Posterior vena cava (tissue), 2 donors: Measurements from ENCODE around the gene LGALS9. TPM values are rescaled to one million over a fixed set of nuclear protein-coding genes. Genes with fewer than 3 reads are reported as not detected.
"Not testable (repeated sequence)": the region's sequence is repeated elsewhere in the genome, so short reads cannot be mapped to it uniquely, and the experiment has no call there.

Source experiments
- DNase-seq: peaks from one replicate; pipeline ENCODE4 v3.0.0-alpha.2; 2020; ENCODE audit warnings: low spot score
- intact Hi-C, 2 donors: fragments of 100-400 bp; cut with DNase I; formaldehyde crosslinking; loops; one replicate each; pipeline versions ENCODE4 v1.14.1 to v1.14.2; 2022 to 2023
- total RNA-seq, 2 donors: library from RNA; stranded (reverse); fragmentation: NEBNext Ultra II Directional; extraction: Animal tissue kit (Norgen Biotek cat#: 25700); gene quantifications; one replicate each; pipeline ENCODE4 v1.2.1, GENCODE V29; 2021
- donor health status: DM: yes; HTN: yes; CAD: no.
- donor health status: DM: yes; HTN: yes; CAD: no.

LGALS9 gene
- total RNA-seq, 2 donors from 2014 or later, result 53.9 to 56.9 TPM

GRCh38 chr17:27645621-27646020, 14.6 kb downstream of the LGALS9 start:
- intact Hi-C loops, DNase-seq: not testable (repeated sequence)

DNA sequence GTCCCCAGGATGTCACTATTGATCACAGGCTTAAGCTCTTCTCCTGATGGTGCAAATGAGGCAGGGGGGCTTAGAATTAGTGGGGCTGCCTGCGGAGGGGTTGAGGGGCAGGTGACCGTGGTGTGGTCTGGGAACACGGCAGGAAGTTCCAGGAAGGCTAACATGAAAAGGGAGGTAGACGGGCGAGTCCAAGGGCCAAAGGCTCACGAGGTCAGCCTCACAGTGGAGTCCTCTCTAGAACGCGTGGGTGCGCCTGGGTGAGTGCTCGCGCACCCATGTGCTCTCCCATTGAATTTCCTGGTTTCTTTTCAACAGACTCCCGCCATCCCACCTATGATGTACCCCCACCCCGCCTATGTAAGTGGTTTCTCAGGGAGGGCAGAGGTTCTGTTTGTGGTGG, 15.2 kb downstream of the LGALS9 start:
- DNase-seq, result no peak
- intact Hi-C loops, result no loop called here

- DNase-seq, result no peak
- intact Hi-C loops, result loop anchor here in 1 of 2 donors (1.0 kb wide), 1 partner anchor 44 kb away; no protein-coding TSS in a partner anchor
Measured at GRCh38 chr17:27647765-27648164, 16.8 kb downstream of the LGALS9 start.

DNA sequence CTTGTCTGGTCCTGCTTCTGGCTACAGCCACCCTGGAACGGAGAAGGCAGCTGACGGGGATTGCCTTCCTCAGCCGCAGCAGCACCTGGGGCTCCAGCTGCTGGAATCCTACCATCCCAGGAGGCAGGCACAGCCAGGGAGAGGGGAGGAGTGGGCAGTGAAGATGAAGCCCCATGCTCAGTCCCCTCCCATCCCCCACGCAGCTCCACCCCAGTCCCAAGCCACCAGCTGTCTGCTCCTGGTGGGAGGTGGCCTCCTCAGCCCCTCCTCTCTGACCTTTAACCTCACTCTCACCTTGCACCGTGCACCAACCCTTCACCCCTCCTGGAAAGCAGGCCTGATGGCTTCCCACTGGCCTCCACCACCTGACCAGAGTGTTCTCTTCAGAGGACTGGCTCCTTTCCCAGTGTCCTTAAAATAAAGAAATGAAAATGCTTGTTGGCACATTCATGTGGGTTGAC, 18.2 kb downstream of the LGALS9 start:
- DNase-seq, intact Hi-C loops: not testable (repeated sequence)

DNA sequence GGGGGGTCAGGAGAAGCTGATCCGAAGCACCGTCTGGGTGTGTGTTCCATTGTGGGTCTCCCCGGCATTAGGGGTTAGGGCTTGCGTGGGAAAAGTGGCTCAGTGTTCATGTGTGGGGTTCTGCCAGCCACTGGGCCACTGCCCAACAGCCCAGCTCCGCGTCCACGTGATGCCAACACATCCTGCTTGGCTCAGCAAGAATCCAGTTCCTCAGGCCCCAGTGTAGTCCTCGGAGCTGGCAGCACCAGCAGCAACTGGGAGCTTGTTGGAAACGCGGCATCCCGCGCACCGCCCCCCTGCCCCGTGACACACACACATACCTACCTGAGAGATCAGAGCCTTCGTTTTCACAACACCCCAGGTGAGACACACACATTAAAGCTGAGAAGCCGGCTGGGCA, 18.9 kb downstream of the LGALS9 start:
- intact Hi-C loops, result loop anchor here (5.0 to 10.0 kb wide), 3 partner anchors 48 to 413 kb away; no protein-coding TSS in a partner anchor
- no peak for DNase-seq

DNA sequence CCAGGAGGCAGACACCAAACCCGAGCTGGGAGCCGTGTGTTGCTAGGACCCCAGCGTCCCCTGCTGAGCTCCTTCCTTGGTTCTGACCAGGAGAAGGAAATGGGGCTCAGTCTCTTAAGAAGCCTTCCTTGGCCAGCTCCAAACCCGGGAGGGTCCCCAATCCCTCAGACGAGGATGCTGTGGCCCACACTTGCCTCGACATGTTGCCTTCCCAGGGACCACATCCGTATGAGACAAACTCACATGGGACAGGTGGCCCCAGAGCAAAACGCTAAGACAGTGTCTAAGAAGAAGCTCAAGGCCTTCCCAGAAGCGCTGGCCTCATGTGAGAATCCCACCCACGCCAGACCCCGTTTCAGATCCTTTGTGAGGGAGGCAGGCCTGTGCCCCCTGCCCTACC, 19.8 kb downstream of the LGALS9 start:
- intact Hi-C loops, result loop anchor here (5.0 to 10.0 kb wide), 3 partner anchors 49 to 414 kb away; no protein-coding TSS in a partner anchor
- DNase-seq, result no peak

- intact Hi-C loops, result loop anchor here (5.0 to 10.0 kb wide), 3 partner anchors 49 to 414 kb away; no protein-coding TSS in a partner anchor
- peak; percentile 90 for DNase-seq
Measured at GRCh38 chr17:27651411-27652345, 20.7 kb downstream of the LGALS9 start.

DNA sequence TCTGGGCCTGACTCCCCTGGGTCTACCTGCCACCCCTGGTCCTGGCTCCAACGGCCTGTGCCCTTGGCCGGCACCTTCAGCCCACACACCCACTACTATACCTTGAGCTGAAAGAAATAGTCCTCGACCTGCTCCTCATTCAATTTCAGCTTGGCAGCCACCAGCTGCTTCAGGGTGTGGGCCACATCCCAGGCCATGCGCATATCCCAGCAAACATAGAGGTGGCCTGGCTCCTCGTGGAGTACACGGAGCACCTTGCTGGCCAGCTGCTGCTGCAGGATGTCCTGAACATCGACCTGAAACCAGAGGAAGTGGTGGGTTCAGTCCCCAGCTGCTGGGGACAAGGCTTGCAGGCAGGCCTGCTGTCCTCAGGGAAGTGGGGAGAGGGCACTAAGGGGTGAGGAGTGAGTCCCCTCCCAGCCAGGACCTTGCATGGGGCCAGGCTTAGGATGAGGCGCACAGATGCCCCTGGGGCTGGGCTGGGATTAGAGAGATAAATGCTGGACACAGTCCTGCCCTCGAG, 22.5 kb downstream of the LGALS9 start:
- intact Hi-C loops, result loop anchor here (5.0 to 10.0 kb wide), 3 partner anchors 51 to 416 kb away; no protein-coding TSS in a partner anchor
- not testable (repeated sequence) for DNase-seq

DNA sequence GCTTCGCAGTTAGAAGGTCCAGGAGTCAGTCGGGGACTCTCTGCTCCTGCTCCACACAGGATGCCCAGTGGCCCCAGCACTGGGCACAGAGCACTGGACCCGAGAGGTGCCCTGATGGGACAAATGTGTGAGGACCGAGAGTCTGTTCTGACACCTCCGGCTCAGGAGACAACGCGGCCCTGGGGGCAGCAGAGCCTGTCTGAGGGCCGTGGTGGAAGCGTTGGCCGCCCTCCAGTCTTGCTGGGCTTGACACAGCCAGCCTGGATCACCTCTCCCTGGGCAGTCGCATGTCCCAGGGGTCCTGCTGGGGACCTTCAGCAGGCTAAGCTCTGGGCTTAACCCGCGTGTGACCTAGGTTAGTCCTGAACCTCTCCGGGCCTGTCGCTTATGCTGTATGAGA, 23.1 kb downstream of the LGALS9 start:
- no peak for DNase-seq
- intact Hi-C loops, result loop anchor here (5.0 to 10.0 kb wide), 3 partner anchors 52 to 417 kb away; no protein-coding TSS in a partner anchor

DNA sequence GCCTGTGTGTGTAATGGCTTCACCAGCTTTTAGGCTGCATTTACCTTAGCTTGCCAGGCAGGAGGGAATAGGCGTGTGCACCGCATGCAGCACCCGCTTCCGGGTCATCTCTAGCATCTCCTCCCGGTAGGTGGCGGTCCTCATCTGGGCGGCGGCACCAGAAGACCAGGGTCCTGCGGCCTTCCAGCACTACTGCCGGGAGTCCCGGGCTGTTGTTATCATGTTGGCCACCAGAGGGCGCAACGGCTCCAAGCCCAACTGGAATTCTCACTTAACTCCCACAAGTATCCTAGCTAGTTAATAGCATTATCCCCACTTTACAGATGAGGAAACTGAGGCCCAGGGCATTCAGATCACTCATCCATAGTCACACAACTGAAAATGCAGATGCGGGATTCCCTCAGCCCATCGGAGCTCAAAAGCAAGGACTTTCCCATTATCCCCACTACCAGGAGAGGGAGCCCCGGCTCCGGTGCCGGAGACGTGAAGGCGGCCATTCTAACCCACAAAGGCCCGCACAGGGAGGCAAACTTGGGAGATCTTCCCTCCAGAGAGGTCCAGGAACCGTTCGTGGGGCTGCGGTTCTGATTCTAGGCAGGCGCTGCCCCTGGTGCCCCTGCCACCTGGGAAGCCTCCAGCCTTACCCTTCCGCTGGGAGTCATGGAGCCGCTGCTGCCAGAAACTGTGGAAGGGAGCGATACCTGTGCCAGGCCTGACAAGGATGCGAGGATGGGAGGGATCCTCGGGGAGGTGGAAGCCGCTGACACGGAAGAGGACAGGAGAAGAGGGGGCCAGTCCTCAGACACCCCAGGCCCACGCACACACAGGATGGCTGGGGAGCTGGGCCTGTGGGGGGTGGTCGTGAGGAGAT, 23.9 kb downstream of the LGALS9 start:
- intact Hi-C loops, result loop anchor here (5.0 to 10.0 kb wide), 4 partner anchors 53 to 418 kb away; no protein-coding TSS in a partner anchor
- peak; percentile 92 for DNase-seq

DNA sequence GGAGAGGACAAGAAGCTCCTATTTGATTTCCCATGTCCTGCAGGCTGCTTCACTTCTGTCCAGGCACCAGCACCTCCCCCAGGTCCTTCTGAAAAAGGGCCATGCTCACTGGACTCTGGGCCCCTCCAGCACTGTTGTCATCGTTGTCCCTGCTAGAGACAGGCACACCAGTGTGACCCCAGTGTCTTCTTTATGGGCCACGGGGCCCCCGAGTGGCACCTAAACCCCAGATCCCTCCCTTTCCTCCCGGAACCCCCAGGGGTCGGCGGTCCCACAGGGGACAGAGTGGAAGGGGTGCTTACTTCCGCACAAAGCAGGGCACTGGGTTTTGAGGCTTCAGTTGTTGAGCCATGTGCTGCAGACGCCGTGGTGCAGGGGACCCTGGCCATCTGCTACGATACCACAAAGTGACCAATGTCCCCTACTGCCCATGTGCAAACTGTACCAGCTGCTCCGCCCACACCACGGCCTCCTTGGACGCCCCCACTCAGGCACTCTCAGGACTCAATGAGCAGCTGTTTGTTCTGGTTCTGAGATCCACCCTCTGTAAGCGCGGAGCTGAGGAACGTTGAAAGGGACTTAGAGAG, 24.6 kb downstream of the LGALS9 start:
- peak; percentile 77 for DNase-seq
- intact Hi-C loops, result loop anchor here in 1 of 2 donors (5.0 to 10.0 kb wide), 2 partner anchors 97 to 219 kb away; no protein-coding TSS in a partner anchor

DNA sequence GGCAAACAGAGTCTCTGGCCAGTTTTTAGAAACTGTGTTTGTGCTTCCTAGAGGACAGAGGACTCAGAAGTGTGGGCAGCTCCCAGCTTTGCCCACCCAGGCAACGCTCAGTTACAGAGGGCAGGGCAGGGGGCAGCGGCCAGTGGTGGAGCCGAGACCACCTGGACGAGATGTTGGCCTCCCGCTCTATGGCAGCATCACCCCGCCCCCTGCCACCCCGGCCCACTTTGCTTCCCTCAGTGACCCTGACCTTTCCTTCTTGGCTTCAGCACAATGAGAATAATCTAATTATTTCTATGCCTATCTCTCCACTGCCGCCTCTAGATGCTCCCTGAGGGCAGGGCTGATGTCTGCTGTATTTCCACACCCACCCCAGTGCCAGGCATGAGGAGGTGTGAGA, 25.6 kb downstream of the LGALS9 start:
- intact Hi-C loops, result loop anchor here in 1 of 2 donors (5.0 to 10.0 kb wide), 2 partner anchors 96 to 218 kb away; no protein-coding TSS in a partner anchor
- peak; percentile 59 for DNase-seq

- DNase-seq, result peak; percentile 50
- intact Hi-C loops, result loop anchor here in 1 of 2 donors (5.0 to 10.0 kb wide), 2 partner anchors 95 to 217 kb away; no protein-coding TSS in a partner anchor
Measured at GRCh38 chr17:27657620-27658019, 26.6 kb downstream of the LGALS9 start.

DNA sequence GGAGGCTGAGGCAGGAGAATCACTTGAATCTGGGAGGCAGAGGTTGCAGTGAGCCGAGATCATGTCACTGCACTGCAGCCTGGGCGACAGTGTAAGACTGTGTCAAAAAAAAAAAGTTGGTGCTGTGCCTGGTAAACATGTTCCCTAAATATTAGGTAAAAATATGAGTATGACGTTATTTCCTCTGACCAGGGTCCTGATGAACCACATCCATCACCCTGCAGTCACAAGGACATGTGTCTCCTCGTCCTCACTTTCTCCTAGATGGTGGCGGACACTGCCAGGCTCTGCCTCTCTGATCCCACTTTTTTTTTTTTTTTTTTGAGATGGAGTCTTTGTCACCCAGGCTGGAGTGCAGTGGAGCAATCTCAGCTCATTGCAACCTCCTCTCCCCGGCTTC, 28.7 kb downstream of the LGALS9 start:
- intact Hi-C loops, result loop anchor here (5.0 to 10.0 kb wide), 3 partner anchors 93 to 215 kb away; no protein-coding TSS in a partner anchor
- DNase-seq, result no peak

- DNase-seq, result no peak
- intact Hi-C loops, result loop anchor here in 1 of 2 donors (5.0 kb wide), 1 partner anchor 97 kb away; no protein-coding TSS in a partner anchor
Measured at GRCh38 chr17:27660436-27660835, 29.4 kb downstream of the LGALS9 start.

DNA sequence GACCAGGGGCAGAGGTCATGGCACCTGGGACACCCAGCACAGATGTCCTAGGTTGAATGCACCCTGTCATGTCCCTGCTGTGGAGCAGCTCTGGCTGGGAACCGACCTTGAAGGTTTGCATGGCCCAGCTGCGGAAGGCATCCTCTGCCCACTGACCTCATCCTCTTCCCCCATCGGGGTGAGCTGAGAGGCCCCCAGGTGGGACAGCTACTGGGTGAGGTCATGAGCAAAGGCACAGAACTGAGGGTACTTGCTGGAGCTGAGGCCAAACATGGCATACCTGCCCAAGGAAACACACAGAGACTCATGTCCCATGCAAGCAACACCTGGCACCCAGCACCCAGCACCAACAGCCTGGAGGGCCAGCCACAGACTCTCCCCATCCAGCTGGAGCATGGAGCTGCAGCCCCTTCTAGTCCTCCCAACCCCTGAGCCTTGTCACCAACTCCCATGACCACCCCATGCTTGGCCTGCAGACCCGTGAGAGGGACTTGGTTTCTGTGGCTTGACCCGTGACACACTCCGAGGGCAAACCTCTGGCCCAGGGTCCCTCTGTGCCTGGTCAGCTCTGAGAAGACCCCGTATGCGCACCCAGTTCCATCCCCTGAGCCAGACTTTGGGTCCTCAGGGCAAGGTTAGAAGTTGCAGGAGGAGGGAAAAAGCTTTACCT, 33.1 kb downstream of the LGALS9 start:
- no peak for DNase-seq

DNA sequence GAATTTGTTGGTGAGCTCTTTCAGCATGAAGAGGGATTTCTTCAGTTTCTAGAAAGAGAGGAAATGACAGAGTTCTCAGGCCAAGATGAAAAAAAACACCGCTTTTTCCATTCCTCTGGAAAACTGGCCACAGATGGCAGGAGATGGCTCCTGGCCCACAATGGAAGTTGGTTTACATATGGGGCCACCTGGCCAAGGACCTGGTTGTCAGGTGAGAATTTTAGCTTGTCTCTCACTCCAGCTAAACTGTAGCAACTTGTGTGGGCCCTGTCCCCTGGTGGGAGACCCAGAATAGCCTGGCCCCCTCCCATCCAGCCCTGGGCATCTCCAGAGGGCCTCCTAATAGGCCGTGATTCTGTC, 33.6 kb downstream of the LGALS9 start:
- no peak for DNase-seq
- intact Hi-C loops, result loop anchor here in 1 of 2 donors (5.0 kb wide), 1 partner anchor 93 kb away; no protein-coding TSS in a partner anchor

More for the DNA sequence above, 33.1 kb downstream of the LGALS9 start:
- intact Hi-C loops, result loop anchor here in 1 of 2 donors (5.0 kb wide), 1 partner anchor 93 kb away; no protein-coding TSS in a partner anchor

DNA sequence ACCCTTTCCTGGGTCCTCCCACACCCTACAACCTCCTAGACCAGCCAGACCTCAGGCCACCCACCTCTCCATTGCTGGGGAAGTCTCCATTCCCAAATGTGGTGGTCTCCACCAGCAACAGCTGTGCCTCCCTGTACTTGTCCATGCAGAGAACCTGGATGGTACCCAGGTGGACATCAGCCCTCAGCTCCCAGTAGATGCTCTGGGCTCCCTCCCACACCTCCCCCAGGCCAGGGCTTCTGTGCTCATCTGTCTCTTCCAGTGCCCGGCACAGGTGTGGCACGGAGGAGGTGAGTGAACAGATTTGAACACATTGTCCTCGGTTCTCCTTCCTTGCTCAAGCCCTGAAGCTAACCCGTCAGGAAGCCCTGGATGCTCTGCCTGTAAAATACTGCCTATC, 34.6 kb downstream of the LGALS9 start:
- intact Hi-C loops, result no loop called here
- DNase-seq, result no peak
